GM18909 (cell line): ENCODE results near the gene AFG1L.
"Not testable (repeated sequence)": the region's sequence is repeated elsewhere in the genome, so short reads cannot be mapped to it uniquely, and the experiment has no call there.

Experiments used
- ATAC-seq: cut with Tn5 transposase; IDR thresholded peaks from one replicate; pipeline ENCODE4 v1.9.1; 2021; ENCODE audit warnings: mild to moderate bottlenecking; ENCODE audit not compliant: unreplicated experiment, poor library complexity

Gene AFG1L

GRCh38 chr6:108343894-108344293, 49.0 kb downstream of the AFG1L start:
- ATAC-seq: no peak

GRCh38 chr6:108348655-108349349, 53.9 kb downstream of the AFG1L start:
- ATAC-seq: peak; percentile 89

DNA sequence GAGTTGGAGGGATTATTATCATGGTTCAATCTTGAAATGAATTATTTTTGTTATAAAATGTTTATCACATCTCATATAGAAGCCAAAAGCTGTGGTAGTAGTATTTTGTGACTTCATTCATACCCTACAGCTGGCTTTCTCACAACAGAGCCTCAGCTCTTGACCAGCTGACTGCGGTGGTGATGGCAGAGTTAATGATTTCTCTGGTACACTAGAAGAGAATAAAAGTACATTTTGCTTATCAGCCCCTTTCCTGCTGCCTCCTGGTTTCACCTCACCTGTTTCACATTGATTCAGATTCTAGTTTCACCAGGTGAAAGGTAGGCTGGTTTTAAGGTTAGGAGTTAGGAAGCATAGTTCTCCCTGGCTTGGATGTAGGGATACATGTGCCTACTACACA, 55.7 kb downstream of the AFG1L start:
- ATAC-seq: peak; percentile 80

DNA sequence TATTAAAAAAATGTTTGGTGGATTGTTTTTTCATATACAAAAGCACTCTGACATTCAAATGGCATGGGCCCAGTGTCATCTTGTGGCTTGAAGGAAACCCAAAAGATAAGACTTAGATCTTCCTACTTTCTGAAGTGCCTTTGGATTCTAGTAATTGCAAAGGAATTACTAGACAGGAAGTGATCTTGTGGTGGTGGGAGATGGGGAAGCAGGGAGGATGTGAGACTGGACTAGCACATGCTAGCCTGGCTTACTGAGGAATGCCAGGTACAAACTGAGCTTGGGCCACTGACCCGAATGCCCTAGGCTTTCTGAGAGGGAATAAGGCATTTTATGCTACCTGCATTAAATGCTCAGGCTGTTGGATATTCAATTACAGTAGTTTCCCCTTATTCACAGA, 59.0 kb downstream of the AFG1L start:
- no peak for ATAC-seq

DNA sequence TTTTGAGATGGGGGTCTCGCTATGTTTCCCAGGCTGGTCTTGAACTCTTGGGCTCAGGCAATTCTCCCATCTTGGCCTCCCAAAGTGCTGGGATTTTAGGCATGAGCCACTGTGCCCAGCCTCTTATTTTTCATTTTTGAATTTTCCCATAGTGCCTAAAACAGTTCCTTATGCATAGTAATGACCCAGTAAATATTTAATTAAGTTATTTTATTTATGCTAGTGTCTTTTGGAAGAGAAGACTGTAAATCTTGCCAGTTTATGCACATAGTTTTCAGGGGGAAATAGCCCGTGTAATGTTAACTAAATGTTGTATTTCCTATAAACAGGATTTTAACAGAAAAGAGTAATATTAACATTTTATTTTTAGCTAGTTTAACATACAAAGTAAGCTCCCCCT, 60.3 kb downstream of the AFG1L start:
- ATAC-seq: no peak

DNA sequence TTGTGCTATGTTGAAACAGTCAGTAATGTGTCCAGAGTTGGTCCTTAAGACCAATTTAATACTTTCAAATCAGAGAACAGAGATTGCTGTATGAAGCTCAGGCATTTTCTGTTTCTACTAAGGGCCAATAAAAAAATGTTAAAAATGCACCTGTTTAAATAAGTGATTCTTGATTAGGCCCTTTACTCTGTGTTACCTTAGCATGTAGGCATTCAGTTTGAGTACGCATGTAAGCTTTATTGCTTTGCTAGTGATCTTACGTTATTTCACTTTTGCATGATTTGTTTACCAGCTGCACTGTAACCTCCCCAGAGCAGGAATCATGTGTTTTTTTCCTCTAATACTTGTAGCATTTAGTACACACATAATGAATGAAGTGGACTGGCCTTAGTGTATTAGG, 61.0 kb downstream of the AFG1L start:
- no peak for ATAC-seq

DNA sequence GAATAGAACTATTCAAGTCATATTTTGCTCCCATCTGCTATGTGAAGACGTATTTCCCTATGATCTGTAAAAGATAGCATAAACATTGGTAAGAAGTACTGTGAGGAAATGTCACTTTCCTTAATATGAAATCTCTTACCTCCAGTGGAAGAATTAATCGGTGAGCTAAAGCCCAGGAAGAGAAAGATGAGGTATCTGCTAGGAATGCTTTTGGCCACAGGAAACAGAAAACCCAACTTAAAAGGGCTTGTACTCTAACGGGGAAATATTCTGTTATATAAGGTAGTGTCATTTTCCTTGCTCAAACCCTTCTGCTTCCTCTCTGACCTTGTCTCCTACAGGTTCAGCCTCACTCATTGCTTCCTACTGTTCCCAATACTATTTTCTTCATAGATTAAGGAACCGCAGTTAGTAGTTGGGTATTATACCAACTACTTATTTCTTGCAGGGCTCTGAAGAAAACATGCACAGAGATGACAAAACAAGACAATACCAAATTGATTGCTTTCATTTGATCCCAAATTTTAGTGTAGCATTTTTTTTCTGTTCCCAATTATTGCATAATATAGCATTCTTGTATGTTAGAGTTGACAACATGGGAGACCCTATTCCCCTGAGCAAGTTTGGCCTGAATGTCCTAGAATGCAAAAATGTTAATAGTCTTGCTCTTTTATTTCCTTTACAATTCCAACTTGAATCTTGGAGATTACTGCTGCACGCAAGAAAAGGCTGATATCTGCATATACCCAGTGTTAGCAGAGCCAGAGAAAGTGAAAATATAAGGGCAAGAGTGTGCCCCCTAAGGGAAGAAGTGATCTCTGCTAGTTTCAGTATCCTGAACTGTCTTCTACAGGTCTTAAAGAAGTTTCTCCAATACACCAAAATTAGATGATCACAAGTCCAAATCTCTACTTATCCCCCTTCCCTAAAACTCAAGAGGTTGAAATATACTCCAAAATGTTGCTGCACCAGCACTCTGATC, 65.3 kb downstream of the AFG1L start:
- no peak for ATAC-seq

- no peak for ATAC-seq
Observed at GRCh38 chr6:108360919-108361311, 66.1 kb downstream of the AFG1L start.

DNA sequence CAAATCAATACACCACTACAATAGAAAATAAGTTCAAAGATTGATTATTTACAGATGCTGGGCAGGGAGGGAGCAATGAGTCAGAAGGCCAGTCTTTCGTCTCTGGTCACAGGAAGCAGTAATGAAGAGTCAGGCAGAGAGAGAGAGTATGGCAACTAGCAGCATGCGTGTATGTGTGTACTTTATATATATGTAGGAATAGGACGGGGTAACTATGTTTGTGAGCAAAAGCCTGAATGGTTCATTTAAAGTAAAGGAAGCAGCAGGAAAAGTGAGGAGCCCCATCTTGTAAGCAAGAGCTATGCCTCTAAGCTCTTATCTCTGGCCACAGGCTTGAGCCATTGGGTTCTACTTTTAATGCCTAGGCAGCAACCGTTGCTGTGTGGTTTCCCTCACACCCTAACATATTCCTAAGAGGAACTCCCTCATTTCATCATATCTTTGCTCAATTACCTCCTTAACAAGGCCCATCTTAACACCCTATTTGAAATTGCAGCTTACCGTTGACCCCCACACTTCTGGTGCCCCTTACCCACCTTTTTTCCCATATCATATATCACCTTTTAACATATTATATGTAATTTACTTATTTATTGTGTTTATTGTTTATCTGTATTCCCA, 66.6 kb downstream of the AFG1L start:
- ATAC-seq: no peak

- ATAC-seq: no peak
Observed at GRCh38 chr6:108362455-108362854, 67.6 kb downstream of the AFG1L start.

GRCh38 chr6:108363113-108363512, 68.3 kb downstream of the AFG1L start:
- no peak for ATAC-seq

- no peak for ATAC-seq
Observed at GRCh38 chr6:108363889-108364313, 69.0 kb downstream of the AFG1L start.

- ATAC-seq: no peak
Observed at GRCh38 chr6:108364470-108364869, 69.6 kb downstream of the AFG1L start.

DNA sequence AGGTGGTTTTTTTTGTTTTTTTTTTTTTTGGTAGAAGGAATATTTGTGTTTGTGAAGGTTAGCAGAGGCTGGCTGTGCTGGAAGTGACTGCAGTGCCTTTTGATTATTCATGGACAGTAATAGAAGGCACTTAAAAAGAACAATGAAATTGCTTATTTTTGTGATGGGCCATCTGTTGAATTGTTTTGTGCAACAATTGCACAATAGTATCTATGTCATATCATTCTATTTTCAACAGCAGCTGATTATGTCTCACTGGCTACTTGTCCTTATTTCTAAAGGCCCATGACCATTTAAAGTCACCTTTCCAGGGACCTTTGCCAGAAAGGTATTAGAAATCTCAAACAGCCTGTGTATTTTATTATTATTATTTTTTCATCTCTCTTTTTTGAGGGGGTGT, 70.6 kb downstream of the AFG1L start:
- ATAC-seq: no peak

DNA sequence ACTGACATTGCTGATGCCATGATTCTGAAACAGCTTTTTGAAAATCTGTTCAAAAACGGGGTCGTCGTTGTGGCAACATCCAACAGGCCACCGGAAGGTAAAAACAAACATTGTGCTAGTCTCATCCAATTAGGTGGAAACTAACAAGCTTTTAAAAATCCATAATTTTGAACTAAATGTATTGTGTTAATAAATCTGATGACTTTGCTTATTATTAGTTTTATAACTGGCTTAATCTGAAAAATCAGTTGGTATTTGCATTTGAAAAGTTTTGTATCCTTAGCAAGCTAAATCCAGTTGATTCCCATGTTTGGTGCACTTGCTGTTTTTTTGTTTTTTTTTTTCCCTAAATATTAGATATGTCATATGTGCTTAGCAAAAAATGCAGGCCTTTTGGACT, 71.4 kb downstream of the AFG1L start:
- no peak for ATAC-seq

GRCh38 chr6:108368431-108369030, 73.7 kb downstream of the AFG1L start:
- ATAC-seq: no peak

- ATAC-seq: no peak
Observed at GRCh38 chr6:108380876-108381275, 86.0 kb downstream of the AFG1L start.

- no peak for ATAC-seq
Observed at GRCh38 chr6:108383981-108384380, 89.1 kb downstream of the AFG1L start.

DNA sequence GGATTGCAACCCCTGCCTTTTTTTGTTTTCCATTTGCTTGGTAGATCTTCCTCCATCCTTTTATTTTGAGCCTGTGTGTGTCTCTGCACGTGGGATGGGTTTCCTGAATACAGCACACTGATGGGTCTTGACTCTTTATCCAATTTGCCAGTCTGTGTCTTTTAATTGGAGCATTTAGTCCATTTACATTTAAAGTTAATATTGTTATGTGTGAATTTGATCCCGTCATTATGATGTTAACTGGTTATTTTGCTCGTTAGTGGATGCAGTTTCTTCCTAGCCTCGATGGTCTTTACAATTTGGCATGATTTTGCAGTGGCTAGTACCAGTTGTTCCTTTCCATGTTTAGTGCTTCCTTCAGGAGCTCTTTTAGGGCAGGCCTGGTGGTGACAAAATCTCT, 94.3 kb downstream of the AFG1L start:
- not testable (repeated sequence) for ATAC-seq

- no peak for ATAC-seq
Observed at GRCh38 chr6:108395297-108395696, 100.4 kb downstream of the AFG1L start.

DNA sequence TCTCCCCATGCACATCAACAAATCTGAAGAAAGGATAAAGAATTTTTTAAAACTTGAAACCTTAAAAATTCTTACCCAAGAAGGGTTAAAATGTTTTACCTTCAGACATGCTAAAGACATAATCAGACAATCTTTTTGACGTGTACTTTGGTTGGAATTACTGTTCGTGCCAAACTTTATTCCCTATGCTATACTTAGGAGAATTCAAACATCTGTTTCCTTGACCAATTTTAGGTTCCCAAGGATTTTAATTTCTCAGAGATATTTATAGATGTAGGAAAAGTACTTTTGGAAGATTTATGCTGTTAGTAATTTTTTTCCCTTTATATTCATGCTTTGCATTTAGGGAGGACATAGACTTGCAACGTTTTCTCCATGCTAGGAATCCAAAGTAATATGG, 108.4 kb downstream of the AFG1L start:
- ATAC-seq: no peak
